Astrocyte of the cerebellum (primary cell): ENCODE results near the gene TMEM221.

Experiments
- DNase-seq: peaks from one replicate; pipeline ENCODE4 v3.0.0-alpha.2; 2011; ENCODE audit warnings: low read depth
- H3K4me3 ChIP-seq: 2 replicates; pipeline ENCODE4 v1.5.1; 2011; ENCODE audit warnings: mild to moderate bottlenecking, low read depth, low read length, moderate library complexity
- in situ Hi-C: cut with HindIII; loops from 2 replicates; pipeline ENCODE4 v1.10.0; 2017; ENCODE audit warnings: low sequenced_read_pairs
- TF ChIP-seq, protein P1 (sequence below): IDR thresholded peaks from 2 replicates; pipeline ENCODE4 v1.5.1; 2012; ENCODE audit warnings: low read length, low read depth, moderate library complexity, mild to moderate bottlenecking; ENCODE audit errors: missing control alignments

Gene TMEM221

DNA sequence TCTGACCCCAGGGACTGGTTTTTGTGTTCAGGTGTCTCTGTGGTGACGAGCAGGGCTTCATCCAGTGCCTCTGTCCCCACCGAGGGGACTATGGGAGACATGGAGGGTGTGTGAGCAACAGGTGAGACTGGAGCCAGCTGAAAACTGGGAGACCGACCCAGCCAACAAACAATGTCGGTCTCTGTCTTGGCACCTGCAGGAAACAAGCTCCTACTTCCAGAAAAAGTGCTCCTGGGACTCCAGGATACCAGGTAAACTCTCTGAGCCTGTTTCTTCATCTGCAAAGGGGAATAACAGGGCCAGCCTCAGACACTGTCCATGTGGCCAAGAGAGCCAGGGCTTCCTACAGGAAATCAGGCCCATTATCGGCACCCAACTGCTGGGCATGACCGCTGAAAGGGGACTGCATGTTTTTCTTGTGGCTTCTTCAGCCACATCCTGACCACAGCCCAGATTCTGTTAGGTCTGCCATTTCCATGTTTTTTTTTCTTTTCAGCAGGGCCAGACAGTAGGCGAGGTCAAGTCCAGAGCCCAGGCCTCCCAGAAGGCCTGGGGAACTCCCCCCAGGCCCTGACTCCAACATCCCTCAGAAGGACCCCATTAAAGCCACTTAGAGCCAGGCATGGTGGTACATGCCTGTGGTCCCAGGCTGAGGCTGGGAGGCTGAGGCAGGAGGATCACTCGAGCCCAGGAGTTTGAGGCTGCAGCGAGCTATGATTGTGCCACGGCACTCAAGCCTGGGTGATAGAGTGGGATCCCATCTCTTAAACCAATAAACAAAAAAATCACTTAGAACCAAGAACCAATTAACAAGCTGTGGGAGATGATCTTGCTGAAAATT is 42.2 kb downstream of the TMEM221 start:
- peak; percentile 76 for DNase-seq
- in situ Hi-C loops = no loop called here
- TF ChIP-seq, protein P1, sequence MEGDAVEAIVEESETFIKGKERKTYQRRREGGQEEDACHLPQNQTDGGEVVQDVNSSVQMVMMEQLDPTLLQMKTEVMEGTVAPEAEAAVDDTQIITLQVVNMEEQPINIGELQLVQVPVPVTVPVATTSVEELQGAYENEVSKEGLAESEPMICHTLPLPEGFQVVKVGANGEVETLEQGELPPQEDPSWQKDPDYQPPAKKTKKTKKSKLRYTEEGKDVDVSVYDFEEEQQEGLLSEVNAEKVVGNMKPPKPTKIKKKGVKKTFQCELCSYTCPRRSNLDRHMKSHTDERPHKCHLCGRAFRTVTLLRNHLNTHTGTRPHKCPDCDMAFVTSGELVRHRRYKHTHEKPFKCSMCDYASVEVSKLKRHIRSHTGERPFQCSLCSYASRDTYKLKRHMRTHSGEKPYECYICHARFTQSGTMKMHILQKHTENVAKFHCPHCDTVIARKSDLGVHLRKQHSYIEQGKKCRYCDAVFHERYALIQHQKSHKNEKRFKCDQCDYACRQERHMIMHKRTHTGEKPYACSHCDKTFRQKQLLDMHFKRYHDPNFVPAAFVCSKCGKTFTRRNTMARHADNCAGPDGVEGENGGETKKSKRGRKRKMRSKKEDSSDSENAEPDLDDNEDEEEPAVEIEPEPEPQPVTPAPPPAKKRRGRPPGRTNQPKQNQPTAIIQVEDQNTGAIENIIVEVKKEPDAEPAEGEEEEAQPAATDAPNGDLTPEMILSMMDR = no peak
- H3K4me3 ChIP-seq = no peak overlapping the region

- no peak within 1 kb of the TSS for H3K4me3 ChIP-seq
- DNase-seq = no peak
- TF ChIP-seq, protein P1 = no peak
- in situ Hi-C loops = no loop called here
These were observed 43.0 kb downstream of the TMEM221 start, which contains the start of gene BST2 for GRCh38 chr19:17405250-17406045. Gene BST2, minus strand, starts transcription at chr19:17405630. Its CDS starts 55 bp downstream, at chr19:17405575.

- TF ChIP-seq, protein P1 = no peak
- in situ Hi-C loops = no loop called here
- H3K4me3 ChIP-seq = no peak overlapping the region
- DNase-seq = no peak
These were observed 43.7 kb downstream of the TMEM221 start for GRCh38 chr19:17404621-17405249.

DNA sequence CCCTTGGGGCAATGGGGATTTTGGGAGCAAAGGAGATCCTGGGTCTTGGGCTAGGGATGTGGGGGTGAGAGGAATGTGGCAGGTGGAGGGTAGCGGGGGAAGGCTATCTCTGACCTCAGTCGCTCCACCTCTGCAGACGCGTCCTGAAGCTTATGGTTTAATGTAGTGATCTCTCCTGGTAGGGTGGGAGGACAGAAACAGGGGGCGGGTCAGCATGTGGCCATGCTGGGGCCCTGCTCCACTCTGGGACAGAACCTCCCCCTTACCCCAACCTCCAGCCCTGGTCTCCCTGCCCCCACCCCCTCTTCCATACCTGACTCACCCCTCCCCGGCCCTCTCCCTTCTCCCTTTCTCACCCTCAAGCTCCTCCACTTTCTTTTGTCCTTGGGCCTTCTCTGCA is 44.5 kb downstream of the TMEM221 start:
- DNase-seq = no peak
- no peak overlapping the region for H3K4me3 ChIP-seq
- in situ Hi-C loops = no loop called here
- TF ChIP-seq, protein P1 = no peak

- in situ Hi-C loops = no loop called here
- TF ChIP-seq, protein P1 = no peak
- H3K4me3 ChIP-seq = no peak overlapping the region
- DNase-seq = no peak
These were observed 45.2 kb downstream of the TMEM221 start for GRCh38 chr19:17402982-17403855.

GRCh38 chr19:17401628-17402027 is 46.8 kb downstream of the TMEM221 start:
- no peak overlapping the region for H3K4me3 ChIP-seq
- in situ Hi-C loops = no loop called here
- TF ChIP-seq, protein P1 = no peak
- DNase-seq = no peak
